ENCODE results near the gene DGKI. TPM values are rescaled to one million over a fixed set of nuclear protein-coding genes. Genes with fewer than 3 reads are reported as not detected.

Gene DGKI
- 1 to 10 TPM in 3 of 4 donors, under 1 TPM in 1; 0.98 to 7.3 (median 2.7) TPM for total RNA-seq

DNA sequence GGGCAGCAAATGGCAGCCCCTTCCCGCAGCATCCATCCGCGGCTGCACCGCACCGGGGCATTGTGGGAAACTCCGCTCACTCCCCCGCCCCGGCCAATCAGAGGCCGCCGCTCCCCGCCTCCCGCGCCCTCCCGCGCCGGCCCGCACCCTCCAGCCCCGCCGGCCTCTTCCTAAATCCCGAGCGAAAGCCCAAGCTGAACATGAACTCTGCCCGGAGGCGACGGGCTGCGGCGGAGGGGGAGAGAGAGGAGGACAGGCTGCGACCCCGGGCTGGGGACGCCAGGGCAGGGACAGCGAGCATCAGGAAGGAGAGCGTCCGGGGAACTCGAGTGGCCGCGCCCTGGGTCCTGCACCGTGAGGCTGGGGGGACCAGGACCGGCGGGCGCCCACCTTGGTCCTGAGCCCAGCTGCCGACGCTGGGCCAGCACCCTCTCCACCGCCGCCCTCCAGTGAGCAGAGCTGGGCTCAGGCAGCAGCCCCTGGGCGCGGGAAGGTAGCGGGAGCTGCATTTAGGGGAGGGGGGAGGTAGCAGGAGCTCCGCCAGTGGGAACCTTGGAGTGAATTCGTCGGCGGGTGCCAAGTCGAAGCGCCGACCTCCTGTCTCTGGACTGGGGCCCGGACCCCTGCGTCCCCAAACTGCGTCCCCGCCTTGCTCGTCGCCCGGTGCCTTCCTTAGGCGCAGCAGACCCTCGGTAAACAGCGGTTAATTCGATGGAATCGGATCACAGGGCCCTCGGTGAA, at the start of gene DGKI:
Gene DGKI, minus strand, starts transcription at position 148 of the 741 bp plus-strand sequence.
- TF ChIP-seq, protein P1, sequence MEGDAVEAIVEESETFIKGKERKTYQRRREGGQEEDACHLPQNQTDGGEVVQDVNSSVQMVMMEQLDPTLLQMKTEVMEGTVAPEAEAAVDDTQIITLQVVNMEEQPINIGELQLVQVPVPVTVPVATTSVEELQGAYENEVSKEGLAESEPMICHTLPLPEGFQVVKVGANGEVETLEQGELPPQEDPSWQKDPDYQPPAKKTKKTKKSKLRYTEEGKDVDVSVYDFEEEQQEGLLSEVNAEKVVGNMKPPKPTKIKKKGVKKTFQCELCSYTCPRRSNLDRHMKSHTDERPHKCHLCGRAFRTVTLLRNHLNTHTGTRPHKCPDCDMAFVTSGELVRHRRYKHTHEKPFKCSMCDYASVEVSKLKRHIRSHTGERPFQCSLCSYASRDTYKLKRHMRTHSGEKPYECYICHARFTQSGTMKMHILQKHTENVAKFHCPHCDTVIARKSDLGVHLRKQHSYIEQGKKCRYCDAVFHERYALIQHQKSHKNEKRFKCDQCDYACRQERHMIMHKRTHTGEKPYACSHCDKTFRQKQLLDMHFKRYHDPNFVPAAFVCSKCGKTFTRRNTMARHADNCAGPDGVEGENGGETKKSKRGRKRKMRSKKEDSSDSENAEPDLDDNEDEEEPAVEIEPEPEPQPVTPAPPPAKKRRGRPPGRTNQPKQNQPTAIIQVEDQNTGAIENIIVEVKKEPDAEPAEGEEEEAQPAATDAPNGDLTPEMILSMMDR (IDR thresholded peaks at IDR 0.05; ENCODE audit: low read depth), result no peak

DNA sequence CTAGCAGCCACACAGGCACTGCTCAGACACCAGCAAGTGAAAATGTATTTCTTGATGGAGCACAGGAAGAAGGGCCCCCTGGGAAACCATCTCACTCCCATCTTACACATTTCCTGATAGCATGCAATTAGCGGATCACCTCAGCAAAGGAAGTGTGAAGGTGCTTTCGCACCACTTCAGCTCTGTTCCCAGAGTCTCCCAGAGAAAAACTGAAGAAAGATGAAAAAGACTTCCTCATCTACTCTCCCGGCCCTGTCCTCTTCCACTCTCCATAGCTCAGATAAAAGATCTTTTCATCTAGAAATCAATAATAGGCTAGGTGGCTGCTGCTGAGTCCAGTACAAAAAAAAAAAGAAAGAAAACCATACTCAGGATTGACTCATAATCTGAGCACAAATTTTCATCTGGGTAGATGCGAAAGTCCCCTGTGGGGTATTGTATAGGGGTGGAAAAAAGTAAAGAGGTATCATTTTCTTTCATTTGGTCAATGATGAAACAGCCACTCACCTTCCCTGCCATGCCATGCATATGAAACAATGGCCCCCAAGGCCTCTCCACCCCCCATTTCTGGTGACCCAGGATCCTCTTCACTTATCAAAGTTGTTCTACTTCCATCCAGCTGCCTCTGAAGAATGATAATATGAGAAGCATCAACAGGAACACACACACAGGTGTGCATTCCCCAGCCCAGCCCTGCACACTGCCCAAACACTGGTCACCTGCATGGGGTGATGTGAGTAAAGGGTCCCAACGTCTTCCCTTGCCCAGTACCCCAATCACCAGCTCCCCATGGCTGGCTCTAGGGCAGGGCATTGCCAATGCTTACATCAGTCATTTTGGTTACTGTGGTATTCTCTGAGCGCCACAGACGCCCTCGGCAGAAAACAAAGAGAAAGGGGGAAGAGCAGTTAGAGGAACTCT, 48.8 kb upstream of the DGKI start:
- TF ChIP-seq, protein P1 (IDR thresholded peaks at IDR 0.05; ENCODE audit: low read depth), result no peak

DNA sequence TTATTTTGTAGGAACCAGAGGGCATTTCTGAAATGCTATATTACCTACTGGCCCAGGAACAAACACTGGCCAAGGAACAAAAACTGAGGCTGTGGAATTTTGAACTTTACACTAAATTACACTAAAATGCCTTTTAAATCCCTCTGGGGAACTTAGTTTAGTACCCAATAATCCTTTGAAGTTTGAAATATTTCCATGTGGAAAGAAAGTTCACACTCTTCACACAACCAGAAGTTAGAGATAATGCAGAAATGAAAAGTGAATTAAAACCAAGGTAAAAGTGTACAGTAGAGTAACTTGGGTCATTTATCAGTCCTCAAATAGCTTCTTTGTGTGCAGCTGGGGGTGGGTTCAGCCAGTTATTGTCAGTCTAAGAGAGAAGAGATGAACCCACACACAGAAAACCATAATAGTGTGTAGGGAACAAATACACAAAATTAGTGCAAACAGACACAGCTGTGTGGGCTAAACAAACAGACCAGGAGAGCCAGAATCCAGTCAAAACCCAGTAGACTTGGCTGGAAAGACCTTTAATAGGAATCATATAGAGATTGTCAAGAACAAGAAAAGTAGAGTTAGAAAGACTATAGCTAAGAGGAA, 46.5 kb upstream of the DGKI start:
- TF ChIP-seq, protein P1 (IDR thresholded peaks at IDR 0.05; ENCODE audit: low read depth), result no peak

DNA sequence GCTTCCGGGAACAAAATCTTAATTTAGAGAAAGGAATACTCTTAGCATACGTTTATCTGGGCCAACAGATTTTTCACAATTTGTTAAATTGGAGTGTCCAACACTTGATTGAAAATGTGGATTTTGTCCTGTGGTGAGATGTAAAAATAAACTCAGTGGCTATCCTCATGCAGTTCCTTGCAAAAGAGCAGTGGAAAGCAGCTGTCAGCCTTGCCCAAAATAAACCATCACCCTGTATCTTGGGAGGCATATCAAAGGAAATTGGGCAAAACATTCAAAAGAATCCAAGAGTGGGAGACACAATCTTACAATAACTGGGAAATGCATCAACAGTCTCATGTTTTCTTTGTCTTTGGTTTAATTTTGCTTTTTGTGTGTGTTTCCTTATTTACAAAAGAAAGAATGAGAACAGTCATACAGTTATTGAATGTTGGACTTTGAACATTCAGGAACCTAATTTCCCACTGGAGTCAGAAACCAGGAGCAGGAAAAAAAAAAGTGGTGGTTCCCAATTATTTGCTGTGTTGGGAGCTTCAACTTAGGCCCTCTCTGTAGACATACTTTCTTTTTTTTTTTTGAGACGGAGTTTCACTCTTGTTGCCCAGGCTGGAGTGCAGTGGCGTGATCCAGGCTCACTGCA, 44.4 kb upstream of the DGKI start:
- TF ChIP-seq, protein P1 (IDR thresholded peaks at IDR 0.05; ENCODE audit: low read depth), result no peak

DNA sequence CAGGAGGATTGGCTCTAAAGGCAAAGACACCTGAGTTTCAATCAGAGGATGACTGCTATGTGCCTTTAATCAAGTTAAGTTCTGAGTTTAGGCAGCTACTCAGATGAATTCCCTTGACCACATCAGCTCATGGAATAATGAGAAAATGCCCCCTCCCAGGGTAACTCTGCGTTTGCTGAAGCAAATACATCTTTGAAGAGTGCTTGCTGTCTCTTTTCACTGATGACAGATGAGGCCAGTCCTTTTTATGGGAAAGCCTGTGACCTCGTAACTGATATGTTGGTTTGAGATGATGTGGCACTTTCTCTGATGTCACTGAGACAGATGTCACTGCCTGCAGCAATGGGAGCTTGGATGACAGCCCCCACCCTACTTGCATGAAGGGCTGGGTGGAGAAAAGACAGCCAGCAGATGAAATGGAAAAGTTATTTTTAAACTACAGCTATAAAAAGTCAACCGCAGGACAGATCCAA, 43.7 kb upstream of the DGKI start:
- TF ChIP-seq, protein P1 (IDR thresholded peaks at IDR 0.05; ENCODE audit: low read depth), result no peak

DNA sequence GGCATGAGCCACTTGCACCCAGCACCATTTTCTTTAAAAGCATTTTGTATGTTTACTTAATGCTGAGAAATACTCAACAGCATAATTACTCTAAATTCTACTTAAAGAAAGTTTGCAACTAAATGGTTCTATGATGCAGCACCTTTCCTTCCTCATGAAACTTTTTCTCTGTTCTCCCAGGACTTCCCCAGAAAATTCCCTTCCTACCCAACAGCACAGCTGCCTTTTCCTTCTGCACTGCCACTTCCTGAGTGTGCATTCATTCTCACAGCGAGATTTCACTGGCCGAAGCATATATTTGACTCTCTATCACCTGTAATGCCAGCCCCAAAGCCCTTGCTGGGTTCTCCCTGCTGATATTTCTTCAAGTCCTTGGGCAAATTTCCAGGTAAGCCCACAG, 41.5 kb upstream of the DGKI start:
- TF ChIP-seq, protein P1 (IDR thresholded peaks at IDR 0.05; ENCODE audit: low read depth), result no peak

Measured in subcutaneous adipose tissue (tissue), 4 donors.